Stimulated activated CD8-positive, alpha-beta memory T cell treated with anti-CD3 and anti-CD28 coated beads, Interleukin-15, amount 100 ng/mL, for 24 hours (primary cell): ENCODE data around the gene NCAN.

ENCODE experiments used
- DNase-seq: peaks from one replicate; pipeline ENCODE4 v3.0.0-alpha.2; 2020; ENCODE audit warnings: low read depth

The NCAN gene

DNA sequence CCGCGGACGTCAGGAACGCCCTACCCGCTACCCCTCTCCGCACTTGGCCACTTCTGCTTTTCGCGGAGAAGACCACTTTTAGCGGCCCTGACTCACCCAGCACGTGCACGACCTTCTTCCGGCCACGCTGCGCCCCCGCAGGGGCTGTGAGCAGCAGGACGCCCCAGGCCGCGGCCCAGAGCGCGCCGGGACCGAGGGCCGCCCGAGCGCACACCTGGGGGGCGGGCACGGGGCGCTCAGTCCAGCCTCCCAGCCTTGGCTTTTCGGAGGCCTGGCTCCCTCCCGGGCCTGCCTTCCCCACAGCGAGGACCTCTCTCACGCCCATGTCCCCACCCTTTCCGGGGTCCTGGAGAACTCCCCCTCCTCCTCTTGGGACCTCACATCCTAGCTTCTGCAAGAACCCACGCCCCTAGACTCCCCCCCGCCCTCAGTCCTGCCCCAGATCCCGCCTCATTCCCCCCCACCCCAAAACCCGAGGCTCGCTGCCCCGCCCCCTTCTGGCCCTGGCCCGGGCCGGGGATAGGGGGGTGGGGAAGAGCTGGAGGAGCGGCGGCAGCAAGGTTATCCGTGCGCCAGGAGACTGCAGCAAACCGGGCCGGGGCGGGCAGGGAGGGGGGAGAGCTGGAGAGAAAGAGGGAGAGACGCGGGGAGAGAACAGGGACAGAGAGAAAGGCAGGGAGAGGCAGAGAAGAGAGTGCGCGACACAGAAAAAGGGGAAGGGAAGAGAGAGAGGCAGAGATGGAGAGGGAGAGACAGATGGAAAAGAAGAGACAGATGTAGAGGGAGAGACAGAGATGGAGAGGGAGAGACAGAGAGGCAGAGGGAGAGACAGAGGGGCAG, 49.8 kb downstream of the NCAN start:
- DNase-seq = no peak

DNA sequence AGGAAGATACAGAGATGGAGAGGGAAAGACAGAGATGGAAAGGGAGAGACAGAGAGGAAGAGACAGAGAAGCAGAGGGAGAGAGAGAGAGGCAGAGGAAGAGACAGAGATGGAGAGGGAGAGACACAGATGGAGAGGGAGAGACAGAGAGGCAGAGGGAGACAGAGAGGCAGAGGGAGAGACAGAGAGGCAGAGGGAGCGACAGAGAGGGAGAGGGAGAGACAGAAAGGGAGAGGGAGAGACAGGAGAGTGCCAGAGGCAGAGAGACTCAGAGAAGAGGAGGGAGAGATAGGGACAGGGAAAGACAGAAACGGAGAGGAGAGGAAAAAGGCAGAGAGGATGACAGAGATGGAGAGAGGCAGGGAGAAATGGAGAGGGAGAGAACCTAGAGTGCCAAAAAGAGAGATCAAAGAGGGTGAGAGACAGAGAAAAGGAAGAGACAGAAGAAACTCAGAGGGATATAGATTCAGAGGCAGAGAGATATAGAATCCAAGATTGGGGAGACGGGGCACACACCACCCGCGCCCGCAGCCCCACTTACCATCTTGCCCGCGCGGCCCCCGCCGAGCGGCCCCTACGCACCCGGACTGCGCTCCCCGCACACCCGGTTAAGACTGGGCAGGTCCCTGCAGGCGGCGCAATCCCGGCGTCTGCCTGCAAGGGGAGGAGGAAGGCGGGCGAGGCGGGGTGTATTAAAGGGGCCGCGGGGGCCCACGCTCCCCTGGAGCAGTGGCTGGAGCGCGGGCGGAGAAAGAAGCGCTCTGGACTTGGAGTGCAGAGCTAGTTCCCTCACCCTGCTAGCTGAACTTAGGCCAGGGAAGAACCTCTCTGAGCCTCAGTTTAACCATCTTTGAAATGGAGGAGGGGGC, 50.7 kb downstream of the NCAN start:
- no peak for DNase-seq

DNA sequence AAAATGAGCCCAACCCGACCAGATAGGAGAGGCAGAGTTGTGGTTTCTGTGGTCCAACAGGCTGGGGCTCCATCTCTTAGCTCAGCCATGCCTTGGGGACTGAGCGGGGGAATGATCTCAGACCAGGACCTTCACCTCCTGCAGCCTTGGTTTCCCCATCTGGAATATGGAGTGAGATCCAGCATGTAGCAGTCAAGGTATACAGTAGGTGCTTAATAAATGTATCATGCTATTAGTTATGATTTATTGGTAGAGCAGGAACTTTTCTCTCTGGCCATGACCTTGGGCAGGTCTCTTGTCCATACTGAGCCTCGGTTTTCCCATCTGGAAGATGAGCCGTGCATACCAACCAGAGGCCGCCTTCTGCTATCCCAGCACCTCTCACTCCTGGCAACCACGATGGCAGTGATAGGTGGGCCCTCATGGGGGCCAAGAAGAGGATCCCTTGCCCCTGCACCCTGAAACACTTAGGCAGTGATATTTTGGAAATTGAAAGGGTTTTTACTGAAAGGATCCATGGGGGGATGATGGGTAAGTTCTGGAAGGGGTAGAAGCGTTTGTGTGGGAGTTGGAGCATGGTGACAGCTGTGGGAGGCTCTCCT, 52.2 kb downstream of the NCAN start:
- DNase-seq = no peak

DNA sequence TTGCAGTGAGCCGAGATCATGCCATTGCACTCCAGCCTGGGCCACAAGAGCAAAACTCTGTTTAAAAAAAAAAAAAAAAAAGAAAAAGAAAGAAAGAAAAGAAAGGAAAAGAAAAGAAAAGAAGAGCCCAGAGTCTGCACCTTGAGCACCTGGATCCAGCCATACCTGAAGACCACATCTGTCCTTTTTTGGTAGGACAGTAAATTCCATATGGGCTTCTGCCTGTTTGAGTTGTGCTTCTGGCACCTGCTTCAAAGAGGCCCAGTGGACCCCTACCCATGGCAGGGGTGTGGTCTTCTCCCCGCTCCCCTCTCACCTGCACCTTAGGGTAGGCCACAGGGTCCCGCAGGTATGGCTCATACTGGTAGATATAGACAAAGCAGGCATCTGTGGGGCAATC, 55.5 kb downstream of the NCAN start:
- no peak for DNase-seq

DNA sequence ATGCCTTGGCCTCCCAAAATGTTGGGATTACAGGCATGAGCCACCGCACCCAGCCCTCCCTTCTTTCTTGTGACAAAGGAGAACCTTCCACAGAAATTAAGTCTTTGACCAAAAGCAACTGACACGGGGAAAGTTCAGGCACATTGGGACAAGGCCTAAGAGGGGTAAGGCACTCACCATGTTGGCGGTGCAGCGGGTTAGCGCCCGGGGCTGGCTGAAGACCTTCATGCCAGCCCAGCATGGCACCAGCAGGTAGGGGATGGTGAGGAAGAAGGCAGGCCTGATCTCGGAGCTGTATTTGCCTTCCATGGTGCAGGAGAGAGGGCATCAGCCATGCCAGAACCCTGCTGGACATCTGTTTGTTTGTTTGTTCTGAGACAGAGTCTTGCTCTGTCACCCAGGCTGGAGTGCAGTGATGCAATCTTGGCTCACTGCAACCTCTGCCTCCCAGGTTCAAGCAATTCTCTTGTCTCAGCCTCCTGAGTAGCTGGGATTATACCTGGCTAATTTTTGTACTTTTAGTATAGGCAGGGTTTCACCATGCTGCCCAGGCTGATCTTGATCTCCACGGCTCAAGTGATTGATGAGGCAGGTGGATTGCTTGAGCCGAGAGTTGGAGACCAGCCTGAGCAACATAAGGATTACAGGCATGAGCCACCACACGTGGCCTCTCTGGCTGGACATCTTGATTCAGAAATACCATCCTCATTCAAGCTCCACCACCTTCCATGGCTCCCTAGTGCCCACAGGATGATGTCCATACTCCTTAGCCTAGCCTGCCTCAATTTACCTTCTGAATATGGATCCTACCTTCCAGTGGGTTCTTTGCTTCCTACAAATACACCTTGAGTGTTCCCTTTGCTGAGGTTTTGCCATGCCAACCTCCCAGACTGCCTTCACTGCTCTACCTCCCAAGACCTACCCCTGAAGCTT, 57.0 kb downstream of the NCAN start:
- no peak for DNase-seq

DNA sequence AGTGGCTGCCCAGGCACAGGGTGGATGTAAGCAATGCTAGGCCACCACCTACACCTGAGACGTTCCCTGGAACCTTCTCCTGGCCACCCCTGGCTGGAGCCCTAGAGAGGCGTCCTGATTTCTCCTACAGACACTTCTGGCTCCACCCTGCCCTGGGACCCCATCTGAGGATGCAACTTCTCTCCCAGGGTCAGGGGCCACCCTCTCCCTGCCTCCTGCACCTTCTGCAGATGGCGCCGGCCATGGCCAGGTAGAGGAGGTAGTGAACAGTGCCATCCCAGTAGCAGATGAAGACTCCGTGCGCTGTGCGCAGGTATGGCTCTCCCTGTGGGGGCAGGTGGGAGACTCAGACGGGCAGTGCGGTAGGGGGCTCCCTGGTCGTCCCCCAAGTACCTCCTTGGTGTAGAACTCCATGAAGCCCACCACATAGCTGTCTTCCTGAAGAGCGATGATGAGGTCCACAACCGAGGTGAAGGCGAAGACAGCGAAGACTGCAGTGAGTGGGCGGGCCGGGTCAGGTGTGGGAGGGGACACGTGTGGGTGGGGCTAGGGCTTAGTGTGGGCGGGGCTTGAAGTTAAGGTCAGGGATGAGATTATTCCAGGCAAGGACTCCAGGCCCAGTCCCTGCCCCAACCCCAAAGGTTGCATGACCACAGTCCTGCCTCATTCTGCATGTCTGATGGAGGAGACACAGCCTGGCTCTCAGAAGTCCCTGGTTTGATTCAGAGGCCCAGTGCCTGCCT, 58.4 kb downstream of the NCAN start:
- DNase-seq = no peak

DNA sequence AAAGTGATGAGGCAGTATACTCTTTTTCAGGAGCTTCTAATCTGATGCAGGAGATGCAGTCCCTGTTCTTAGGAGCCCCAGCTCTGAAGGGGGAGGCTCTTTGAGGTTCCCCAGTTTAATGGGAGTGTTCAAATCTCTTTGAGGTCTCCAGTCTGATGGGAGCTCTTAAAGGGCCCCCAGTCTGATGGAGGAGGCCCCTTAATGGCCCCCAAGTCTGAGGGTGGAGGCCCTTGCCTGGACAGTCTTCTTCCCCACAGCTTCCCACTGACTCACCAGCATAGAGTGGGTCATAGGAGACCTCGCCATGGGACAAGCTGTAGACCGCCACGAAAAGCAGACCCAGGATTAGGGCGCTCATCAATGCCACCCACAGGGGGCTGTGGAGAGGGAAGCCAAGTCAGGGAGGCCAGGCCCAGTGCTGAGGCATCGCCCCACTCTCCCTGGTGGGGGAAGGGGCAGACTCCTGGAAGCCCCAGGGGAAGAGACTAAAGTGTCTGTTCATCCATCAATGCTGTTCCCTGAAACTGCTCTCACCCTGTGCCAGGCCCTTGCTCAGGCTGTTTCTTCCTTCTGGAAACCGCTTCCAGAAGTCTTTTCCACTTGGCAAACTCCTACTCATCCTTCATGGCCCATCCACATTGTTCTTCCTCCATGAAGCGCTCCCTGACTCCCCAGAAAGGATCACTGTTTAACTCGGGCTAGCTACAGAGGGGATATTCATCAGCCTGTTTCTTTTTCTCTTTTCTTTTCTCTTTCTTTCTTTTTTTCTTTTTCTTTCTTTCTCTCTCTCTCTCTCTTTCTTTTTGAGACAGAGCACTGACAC, 59.2 kb downstream of the NCAN start:
- no peak for DNase-seq

DNA sequence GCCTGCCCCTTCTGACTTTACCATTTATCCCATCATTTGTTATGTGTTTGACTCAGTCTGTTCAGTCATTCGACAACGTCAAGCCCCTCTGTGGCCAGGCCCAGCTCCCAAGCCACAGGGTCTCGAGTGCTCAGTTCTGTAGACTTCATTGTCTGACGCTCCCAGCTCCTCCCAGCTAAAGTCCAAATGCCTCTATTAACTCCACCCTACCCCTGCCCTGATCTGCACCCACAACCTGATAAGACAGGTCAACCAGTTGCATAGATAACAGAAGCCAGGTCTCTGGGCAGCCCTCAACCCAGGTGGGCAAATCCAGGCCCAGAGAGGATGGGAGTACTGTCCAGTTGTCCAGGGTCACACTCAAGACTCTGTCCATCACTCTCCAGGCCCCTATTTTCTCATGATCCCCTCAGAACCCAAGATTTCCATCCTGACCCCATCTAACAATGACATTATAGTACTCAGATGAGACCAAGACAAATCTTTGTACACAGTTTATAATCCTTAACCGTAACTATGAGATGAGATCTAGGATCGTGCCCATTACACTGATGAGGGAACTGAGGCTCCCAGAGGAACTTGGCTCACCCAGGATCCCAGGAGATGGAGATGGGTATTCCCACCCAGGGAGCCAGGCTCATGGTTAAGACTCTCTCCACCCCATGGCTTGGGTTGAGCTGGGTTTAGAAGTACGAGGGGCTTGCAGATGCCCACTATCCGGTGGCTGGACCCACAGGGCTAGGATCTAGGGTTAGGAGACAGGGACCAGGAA, 60.3 kb downstream of the NCAN start:
- no peak for DNase-seq

DNA sequence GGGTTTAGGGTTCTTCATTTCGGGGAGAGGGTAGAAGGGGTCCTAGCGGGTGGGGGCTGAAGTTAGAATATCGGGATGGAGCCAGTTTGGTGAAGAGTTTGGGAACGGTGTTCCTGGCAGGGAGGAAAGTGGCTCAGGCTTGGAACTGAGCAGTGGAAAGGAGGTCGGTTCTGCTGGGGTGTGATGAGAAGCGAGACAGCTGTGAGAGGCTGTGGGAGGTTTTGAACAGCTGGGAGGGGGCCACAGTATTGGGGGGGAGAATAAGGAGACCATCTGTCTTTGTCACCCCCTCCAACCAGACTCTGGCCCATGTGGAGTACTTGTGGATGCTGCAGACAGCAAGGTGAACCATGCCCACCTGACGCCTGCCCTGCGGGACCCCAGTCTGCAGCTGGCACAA, 62.4 kb downstream of the NCAN start:
- DNase-seq = no peak

DNA sequence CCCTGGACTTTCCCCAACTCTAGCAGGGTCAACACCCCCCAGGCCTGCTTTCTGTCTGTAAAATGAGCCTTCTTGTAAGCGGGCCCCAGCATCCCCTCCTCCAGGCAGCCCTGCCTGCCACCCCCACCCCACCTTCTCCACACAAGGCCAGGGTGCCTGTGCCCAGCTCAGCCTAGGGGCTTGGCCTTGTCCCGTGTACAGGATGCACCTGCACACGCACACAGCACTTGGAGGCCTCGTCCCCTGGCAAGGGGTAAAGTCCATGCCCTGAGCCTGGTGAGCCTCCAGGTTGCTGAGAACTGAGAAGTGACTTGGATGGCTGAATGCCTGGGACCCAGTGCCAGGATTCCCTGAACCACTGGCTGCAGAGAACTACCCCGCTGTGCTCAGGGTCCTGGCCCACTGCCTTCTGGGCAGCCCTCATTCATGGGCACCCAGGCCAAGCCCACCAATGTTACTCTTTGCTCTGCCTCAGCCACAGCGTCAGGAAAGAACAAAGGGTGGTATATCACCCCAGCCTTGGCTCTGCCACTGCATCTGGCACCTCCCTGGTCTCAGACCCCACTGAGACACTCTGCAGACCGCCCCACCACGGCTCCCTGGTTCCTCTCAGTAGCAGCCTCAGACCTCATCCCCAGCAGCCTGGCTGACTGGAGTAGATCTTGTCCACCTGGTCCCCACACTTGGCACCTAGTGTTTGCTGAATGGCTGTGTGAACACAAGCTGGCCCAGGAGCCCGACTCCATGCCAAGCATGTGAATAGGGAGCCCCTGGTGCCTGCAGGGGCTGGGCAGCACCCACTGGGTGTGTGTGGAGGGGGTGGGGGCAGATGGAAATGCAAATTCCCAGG, 63.2 kb downstream of the NCAN start:
- DNase-seq = no peak

DNA sequence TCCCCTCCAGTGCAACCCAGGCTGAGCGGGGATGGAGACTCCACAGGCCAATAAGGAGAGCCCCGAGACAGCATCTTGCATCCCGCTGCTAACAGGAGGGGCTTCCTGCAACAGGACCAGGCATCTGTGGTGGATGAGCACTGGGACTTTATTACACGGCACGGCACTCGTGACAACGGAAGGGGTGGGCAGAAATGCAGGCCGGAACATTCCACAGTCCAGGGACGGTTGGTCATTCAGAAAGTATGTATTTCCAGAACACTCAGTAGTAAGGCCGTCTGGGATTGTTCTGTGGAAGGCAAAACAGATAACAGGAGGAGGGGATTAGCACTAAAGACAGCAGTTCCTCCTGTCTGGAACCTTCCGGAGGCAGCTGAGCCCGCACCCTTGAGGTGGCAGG, 64.6 kb downstream of the NCAN start:
- no peak for DNase-seq

DNA sequence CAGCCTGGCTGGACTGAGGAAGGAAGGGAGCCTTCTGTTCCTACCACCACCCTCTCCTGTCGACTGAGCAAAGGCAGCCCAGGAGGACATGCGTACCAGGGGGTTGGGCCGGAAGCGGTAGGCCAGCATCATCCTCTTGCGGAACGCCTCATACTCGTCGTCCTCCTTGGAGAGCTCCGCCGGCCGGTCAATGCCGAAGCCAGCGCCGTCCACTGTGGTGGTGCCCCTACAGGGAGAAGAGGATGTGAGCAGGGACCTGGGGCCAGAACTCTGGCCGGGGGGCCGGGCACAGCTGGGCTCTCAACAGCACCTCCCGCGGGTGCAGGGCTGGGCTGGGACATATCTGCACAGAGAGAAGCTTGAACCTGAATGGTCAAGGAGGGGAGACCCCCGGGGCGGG, 65.1 kb downstream of the NCAN start:
- no peak for DNase-seq

DNA sequence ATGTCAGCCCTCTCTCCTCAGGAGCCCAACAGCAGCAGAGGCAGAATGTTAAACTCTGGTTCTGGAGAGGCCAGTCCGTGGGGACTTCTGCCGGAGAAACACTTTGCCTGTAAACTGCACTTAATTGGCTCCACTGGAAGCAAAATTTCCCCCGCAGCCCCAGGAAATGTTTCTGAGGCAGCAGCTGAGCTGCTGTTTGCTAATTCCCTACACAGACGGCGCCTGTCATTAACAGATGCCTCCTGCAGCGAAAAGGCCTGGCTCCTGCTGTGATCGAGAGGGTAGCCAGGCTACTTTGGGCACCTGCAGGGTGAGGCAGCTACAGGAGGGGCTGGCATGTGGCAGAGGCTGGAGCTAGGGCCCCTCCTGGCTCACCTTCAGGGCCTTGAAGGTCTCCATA, 66.6 kb downstream of the NCAN start:
- DNase-seq = no peak

DNA sequence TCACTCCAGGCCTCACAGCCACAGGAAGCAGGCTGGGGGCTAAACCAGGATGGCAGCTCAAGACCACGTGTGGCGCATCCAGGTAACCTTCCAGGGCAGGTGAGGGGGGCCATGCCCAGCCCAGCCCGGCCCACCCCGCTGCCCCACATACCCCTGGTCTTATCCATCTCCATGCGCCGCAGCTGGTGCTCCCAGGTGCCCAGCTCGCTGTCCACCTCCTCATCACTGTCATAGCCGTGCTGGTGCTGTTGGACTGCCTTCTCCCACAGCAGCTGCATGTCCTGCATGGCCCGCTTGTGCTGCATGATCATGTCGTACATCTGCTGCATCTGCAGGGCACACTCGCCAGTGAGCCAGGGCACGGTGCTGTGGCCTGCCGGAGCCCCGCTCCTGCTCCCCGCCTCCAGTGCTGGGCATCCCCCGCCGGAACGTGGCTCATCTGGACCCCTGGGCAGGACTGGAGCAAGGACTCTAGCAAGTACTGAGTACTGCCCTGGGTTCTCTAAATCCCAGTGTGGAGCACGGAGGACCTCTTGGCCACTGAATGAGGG, 67.4 kb downstream of the NCAN start:
- DNase-seq = no peak

DNA sequence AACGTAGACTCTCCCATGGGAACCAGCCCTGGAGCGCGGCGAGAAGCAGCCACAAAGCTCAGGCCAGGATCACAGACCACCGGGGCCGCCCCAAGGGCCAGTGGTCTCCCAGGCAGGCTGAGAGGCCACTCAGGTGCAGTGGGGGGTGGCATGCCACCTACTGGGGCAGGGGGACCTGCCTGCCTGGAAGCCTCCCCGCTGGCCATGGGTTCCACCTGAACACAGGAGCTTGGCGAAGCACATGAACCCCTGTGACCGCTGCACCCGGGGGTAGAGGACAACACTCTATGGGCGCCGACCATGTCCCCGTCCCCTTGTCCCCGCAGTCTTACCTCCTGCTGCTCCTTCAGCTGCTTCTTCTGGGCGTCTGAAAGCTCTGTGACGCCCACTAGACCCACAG, 68.1 kb downstream of the NCAN start:
- DNase-seq = no peak

DNA sequence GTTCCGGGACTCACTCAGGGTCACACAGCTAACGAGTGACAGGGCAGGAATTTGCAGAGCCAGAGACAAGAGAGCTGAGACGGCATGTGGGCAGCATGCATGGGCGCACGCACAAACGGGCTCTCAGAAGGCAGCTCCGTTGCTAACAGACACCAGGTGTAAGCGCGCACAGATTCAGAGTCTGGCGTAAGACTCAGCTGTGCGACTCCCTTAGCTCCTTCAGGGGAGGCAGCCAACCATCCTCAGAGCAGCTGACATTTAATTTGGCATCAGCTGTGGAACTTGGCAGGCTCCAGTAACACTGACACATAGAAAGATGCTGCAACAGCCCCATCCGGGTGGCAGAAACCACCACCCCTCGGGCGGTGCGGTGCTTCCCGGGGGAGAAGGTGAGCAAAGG, 68.8 kb downstream of the NCAN start:
- no peak for DNase-seq

DNA sequence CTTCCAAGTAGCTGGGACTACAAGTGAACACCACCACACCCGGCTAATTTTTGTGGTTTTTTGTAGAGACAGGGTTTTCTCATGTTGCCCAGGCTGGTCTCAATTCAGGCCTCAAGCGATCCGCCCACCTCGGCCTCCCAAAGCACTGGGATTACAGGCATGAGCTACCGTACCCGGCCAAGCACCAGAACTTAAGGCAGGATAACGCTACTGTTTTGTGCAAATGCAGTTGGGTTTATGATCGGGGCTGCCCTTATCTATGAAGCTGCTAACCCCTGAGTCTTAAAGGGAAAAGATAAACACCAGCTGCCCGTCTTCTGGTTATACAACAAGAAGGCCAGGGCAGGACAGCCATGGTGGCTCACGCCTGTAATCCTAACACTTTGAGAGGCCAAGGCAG, 73.9 kb downstream of the NCAN start:
- DNase-seq = no peak

DNA sequence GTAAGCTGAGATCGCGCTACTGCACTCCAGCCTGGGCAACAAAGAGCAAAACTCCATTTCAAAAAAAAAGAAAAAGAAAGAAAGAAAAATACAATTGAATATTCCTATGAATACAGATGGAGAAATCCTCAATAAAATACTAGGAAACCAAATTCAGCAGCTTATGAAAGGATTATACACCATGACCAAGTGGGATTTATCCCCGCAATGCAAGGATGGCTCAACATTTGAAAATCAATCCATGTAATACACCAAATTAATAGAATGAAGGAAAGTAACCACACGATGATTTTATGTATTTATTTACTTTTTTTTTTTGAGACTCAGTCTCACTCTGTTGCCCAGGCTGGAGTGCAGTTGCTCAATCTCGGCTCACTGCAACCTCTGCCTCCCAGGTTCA, 80.8 kb downstream of the NCAN start:
- no peak for DNase-seq
